ENCODE measurements around the gene SCFD2. TPM values are rescaled to one million over a fixed set of nuclear protein-coding genes. Genes with fewer than 3 reads are reported as not detected.

Gene SCFD2
- total and polyA plus RNA-seq, 10 of the 15 experiments (the other 5 are each of a cell fraction or from before 2014, with no cell fraction given) = 4.8 to 37.6 (median 24.9) TPM

GRCh38 chr4:52966172-52966571 lies 399.7 kb downstream of the SCFD2 start (continued):
- TF ChIP-seq, protein P1, sequence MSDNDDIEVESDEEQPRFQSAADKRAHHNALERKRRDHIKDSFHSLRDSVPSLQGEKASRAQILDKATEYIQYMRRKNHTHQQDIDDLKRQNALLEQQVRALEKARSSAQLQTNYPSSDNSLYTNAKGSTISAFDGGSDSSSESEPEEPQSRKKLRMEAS (IDR thresholded peaks at IDR 0.05; ENCODE audit: low read depth, low read length) = no peak
- TF ChIP-seq HDGF (IDR thresholded peaks at IDR 0.05) (no peak), RBBP5 (conservative IDR thresholded peaks at IDR 0.05) (no peak), RB1 (IDR thresholded peaks at IDR 0.05; ENCODE audit: borderline replicate concordance) (no peak), STAT3 (IDR thresholded peaks at IDR 0.05; ENCODE audit: low read depth, low read length) (no peak), HDAC6 (IDR thresholded peaks at IDR 0.05; ENCODE audit: unreplicated experiment) (no peak), SREBF1 (IDR thresholded peaks at IDR 0.05; ENCODE audit: low read length) (no peak)
- TF ChIP-seq, protein P2, sequence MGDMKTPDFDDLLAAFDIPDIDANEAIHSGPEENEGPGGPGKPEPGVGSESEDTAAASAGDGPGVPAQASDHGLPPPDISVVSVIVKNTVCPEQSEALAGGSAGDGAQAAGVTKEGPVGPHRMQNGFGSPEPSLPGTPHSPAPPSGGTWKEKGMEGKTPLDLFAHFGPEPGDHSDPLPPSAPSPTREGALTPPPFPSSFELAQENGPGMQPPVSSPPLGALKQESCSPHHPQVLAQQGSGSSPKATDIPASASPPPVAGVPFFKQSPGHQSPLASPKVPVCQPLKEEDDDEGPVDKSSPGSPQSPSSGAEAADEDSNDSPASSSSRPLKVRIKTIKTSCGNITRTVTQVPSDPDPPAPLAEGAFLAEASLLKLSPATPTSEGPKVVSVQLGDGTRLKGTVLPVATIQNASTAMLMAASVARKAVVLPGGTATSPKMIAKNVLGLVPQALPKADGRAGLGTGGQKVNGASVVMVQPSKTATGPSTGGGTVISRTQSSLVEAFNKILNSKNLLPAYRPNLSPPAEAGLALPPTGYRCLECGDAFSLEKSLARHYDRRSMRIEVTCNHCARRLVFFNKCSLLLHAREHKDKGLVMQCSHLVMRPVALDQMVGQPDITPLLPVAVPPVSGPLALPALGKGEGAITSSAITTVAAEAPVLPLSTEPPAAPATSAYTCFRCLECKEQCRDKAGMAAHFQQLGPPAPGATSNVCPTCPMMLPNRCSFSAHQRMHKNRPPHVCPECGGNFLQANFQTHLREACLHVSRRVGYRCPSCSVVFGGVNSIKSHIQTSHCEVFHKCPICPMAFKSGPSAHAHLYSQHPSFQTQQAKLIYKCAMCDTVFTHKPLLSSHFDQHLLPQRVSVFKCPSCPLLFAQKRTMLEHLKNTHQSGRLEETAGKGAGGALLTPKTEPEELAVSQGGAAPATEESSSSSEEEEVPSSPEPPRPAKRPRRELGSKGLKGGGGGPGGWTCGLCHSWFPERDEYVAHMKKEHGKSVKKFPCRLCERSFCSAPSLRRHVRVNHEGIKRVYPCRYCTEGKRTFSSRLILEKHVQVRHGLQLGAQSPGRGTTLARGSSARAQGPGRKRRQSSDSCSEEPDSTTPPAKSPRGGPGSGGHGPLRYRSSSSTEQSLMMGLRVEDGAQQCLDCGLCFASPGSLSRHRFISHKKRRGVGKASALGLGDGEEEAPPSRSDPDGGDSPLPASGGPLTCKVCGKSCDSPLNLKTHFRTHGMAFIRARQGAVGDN (IDR thresholded peaks at IDR 0.05) = no peak

- Histone ChIP-seq H3K4me2 (ENCODE audit: control insufficient read depth, insufficient read depth) (no peak overlapping the region), H3K4me3 (no peak overlapping the region), H3K27me3 (replicated peaks in 1 of 2; ENCODE audit: control insufficient read depth in 2 of 2, insufficient read depth in 2 of 2, low read length in 1 of 2) (no peaks in the 10 kb centered on the region), H3K9ac (ENCODE audit: control insufficient read depth, insufficient read depth, low read length) (no peak overlapping the region), H3K27ac (ENCODE audit: control insufficient read depth, insufficient read depth) (no peak overlapping the region), H2AFZ (ENCODE audit: control insufficient read depth, low read depth, low read length) (no peak overlapping the region), H3K4me1 (ENCODE audit: control insufficient read depth, insufficient read depth, low read length) (no peaks in the 10 kb centered on the region), H3K9me3 (replicated peaks; ENCODE audit: control insufficient read depth, insufficient read depth, low read length) (no peaks in the 10 kb centered on the region), H3K36me3 (ENCODE audit: control insufficient read depth in 2 of 2, insufficient read depth in 2 of 2, low read length in 1 of 2) (no peaks in the 10 kb centered on the region), H3K79me2 (ENCODE audit: control insufficient read depth, insufficient read depth, low read length) (no peaks in the 10 kb centered on the region), H4K20me1 (ENCODE audit: control insufficient read depth, insufficient read depth) (no peaks in the 10 kb centered on the region)
- in situ Hi-C loops (cut with MboI) (no loop called here), intact Hi-C loops (cut with micrococcal nuclease; ENCODE audit: unreplicated experiment) (no loop called here)
- ChIA-PET RAD21 (ENCODE audit: unreplicated experiment) (no interaction called here), CTCF (no interaction called here), POLR2A (no interaction called here), SMC1A (ENCODE audit: uncharacterized antibody, unreplicated experiment) (no interaction called here)
- DNase-seq (ENCODE audit: low read depth, low spot score) = no peak
- WGBS (ENCODE audit: insufficient coverage, insufficient replicate concordance, low lambda C conversion rate, missing lambda C conversion rate) = 98% methylated on average over 4 of the region's 4 CpGs
- BruUV-seq (replicated peaks) = no TSS peak
- no peak for FAIRE-seq
- TF ChIP-seq NBN (IDR thresholded peaks at IDR 0.05) = no peak
- ATAC-seq = no peak
Observed at GRCh38 chr4:52964561-52965101, 401.2 kb downstream of the SCFD2 start.
